Ishikawa (cell line): ENCODE results near the gene SNX11.

ENCODE experiments used
- CEBPB ChIP-seq: IDR thresholded peaks from 2 replicates; pipeline ENCODE4 v1.6.1; 2012
- CREB1 ChIP-seq: IDR thresholded peaks from 2 replicates; pipeline ENCODE4 v1.6.1; 2012; ENCODE audit warnings: low read depth
- EGR1 ChIP-seq: IDR thresholded peaks from 2 replicates; pipeline ENCODE4 v1.6.1; 2012
- EP300 ChIP-seq: IDR thresholded peaks from 2 replicates; pipeline ENCODE4 v1.6.1; 2012; ENCODE audit warnings: borderline replicate concordance
- FOXM1 ChIP-seq: IDR thresholded peaks from 2 replicates; pipeline ENCODE4 v1.6.1; 2012; ENCODE audit warnings: low read depth, borderline replicate concordance
- NFIC ChIP-seq: IDR thresholded peaks from 2 replicates; pipeline ENCODE4 v1.6.1; 2012
- RAD21 ChIP-seq: IDR thresholded peaks from 2 replicates; pipeline ENCODE4 v1.6.1; 2012; ENCODE audit warnings: low read depth
- REST ChIP-seq: IDR thresholded peaks from 2 replicates; pipeline ENCODE4 v1.6.1; 2012; ENCODE audit warnings: low read depth, mild to moderate bottlenecking
- TAF1 ChIP-seq: IDR thresholded peaks from 2 replicates; pipeline ENCODE4 v1.6.1; 2012; ENCODE audit warnings: low read depth, mild to moderate bottlenecking
- TCF12 ChIP-seq: IDR thresholded peaks from 2 replicates; pipeline ENCODE4 v1.6.1; 2012; ENCODE audit warnings: low read depth
- TEAD4 ChIP-seq: IDR thresholded peaks from 2 replicates; pipeline ENCODE4 v1.6.1; 2012
- USF1 ChIP-seq: IDR thresholded peaks from 2 replicates; pipeline ENCODE4 v1.6.1; 2012
- YY1 ChIP-seq: IDR thresholded peaks from 2 replicates; pipeline ENCODE4 v1.6.1; 2012; ENCODE audit warnings: low read depth
- ZBTB7A ChIP-seq: IDR thresholded peaks from 2 replicates; pipeline ENCODE4 v1.6.1; 2012; ENCODE audit warnings: low read depth
- TF ChIP-seq, protein P1 (sequence below): IDR thresholded peaks from 2 replicates; pipeline ENCODE4 v1.6.1; 2012

The SNX11 gene

DNA sequence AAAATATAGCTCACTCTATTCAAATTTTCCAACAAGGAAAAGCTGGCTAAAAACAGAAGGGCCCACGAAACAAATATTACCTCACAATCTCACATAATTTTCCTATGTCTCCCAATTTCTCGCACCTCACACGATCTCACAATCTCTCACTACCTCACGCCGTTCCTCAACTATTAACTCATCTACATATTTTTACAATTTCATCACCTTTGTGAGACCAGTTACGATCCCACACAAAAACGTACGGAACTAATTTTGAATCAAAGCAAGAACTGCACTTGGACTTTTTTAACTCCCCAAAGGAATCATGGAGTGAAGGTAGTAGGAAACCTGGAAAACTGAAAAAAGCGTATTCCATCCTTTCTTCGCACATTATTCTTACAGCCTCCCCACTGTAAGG lies 7.4 kb upstream of the SNX11 start:
- 0 out of 2 replicates have a peak, but pooled peaks have one; percentile 28 for TF ChIP-seq FOXM1
- no peak for TF ChIP-seq NFIC
- TF ChIP-seq CEBPB = no peak
- TF ChIP-seq RAD21 = no peak
- no peak for TF ChIP-seq USF1

- no peak for TF ChIP-seq TEAD4
- no peak for TF ChIP-seq USF1
- TF ChIP-seq CEBPB = no peak
- no peak for TF ChIP-seq FOXM1
- no peak for TF ChIP-seq NFIC
- no peak for TF ChIP-seq YY1
Measured at GRCh38 chr17:48100591-48101011, 7.0 kb upstream of the SNX11 start.

DNA sequence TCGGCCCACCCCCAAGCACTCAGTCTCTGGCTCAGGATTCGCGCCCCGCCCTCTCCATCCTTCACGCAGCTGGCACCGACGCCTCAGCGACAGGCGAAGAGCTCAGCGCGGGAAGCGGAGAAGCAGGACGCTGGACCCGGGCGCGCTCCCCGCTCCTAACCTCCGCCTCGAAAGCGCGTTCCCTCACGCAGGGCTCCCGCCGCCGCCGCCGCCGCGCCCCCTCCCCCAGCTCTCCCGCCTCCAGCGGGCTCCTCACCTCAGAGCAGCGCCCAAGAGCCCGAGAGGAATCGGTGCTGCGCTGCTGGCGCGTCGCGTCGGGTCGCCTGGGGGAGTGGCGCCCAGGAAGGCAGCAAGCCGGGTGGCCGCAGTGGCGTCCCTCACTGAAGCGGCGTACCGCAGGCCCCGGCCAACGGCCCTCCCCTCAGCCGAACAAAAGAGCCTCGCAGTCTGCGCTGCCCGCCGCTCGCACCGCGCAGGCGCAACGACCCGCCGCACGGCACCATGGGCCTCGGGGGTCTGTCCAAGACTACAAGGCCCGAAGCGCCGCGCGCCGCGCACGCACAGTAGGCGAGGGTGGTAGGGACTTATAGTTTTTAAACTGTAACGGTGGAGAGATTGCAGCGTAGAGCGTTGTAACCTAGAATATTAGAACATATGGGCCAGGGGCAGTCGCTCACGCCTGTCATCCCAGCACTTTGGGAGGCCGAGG lies 6.4 kb upstream of the SNX11 start, which contains the start of gene CBX1:
Gene CBX1 (minus strand): TSS at position 467 of the 709 bp plus-strand sequence. CDS start 24,474 bp downstream, outside the sequence.
- no peak for TF ChIP-seq REST
- TF ChIP-seq RAD21 = no peak
- TF ChIP-seq TAF1 = peak; percentile 40; the same call in 1 of the 2 replicates
- TF ChIP-seq FOXM1 = no peak
- TF ChIP-seq EGR1 = no peak
- TF ChIP-seq CREB1 = no peak
- peak; percentile 43 for TF ChIP-seq USF1
- no peak for TF ChIP-seq CEBPB
- peak; percentile 37; the same call in 1 of the 2 replicates for TF ChIP-seq NFIC
- TF ChIP-seq EP300 = no peak
- no peak for TF ChIP-seq YY1
- TF ChIP-seq TEAD4 = no peak
- TF ChIP-seq TCF12 = no peak; the same call in 1 of the 2 replicates
- TF ChIP-seq, protein P1, sequence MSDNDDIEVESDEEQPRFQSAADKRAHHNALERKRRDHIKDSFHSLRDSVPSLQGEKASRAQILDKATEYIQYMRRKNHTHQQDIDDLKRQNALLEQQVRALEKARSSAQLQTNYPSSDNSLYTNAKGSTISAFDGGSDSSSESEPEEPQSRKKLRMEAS = peak; percentile 50
- TF ChIP-seq ZBTB7A = no peak

GRCh38 chr17:48102043-48102750 lies 5.4 kb upstream of the SNX11 start:
- TF ChIP-seq EP300 (no peak), ZBTB7A (no peak), YY1 (no peak), USF1 (no peak), RAD21 (no peak), REST (no peak)
- TF ChIP-seq, protein P1 = no peak
